C4-2B (cell line): ENCODE measurements around the gene APOA1.

Source experiments
- CTCF ChIP-seq: fragments of 450-650 bp; conservative IDR thresholded peaks from 2 replicates; pipeline ENCODE4 v1.5.1; 2017; ENCODE audit warnings: mild to moderate bottlenecking
- ZFX ChIP-seq: fragments of 450-650 bp; IDR thresholded peaks from 2 replicates; pipeline ENCODE4 v1.6.1; 2017

- no peak for TF ChIP-seq CTCF
- no peak for TF ChIP-seq ZFX
Measured at GRCh38 chr11:116811194-116811593, 26.2 kb downstream of the APOA1 start.
